Motor neuron (in vitro differentiated cells): ENCODE results near the gene KBTBD6. TPM values are rescaled to one million over a fixed set of nuclear protein-coding genes. Genes with fewer than 3 reads are reported as not detected.
"Not testable (repeated sequence)": the region's sequence is repeated elsewhere in the genome, so short reads cannot be mapped to it uniquely, and the experiment has no call there.

ENCODE experiments used
- ATAC-seq, 8 experiments: fragments of 200-7000 bp; cut with Tn5 transposase; replicated peaks in 6 of 8; 2 replicates each; pipeline ENCODE4 v1.8.0; 2021; ENCODE audit warnings: mild to moderate bottlenecking in 8 of 8, moderate library complexity in 8 of 8
- H3K27ac ChIP-seq, 2 donors: fragments of 250-450 bp; sonication (Bioruptor Pico); 2 replicates each; pipeline ENCODE4 v1.9.0; 2021; ENCODE audit warnings: antibody characterized with exemption in 2 of 2, mild to moderate bottlenecking in 2 of 2, moderate library complexity in 1 of 2
- H3K4me1 ChIP-seq, 2 donors: fragments of 250-450 bp; sonication (Bioruptor Pico); replicated peaks in 1 of 2; 2 replicates each; pipeline ENCODE4 v1.6.1; 2021; ENCODE audit warnings: antibody characterized with exemption in 2 of 2, mild to moderate bottlenecking in 2 of 2, moderate library complexity in 1 of 2
- H3K4me3 ChIP-seq, 5 donors: fragments of 250-450 bp; sonication (Bioruptor Pico); 2 replicates each; pipeline ENCODE4 v1.9.0; 2021; ENCODE audit warnings: antibody characterized with exemption in 5 of 5, mild to moderate bottlenecking in 5 of 5, moderate library complexity in 4 of 5
- WGBS, 10 experiments: fragments of 450-650 bp; shearing (Covaris generic); methylation state at CpG; one replicate each; pipeline ENCODE4 v1.0.0; 2022; 5-methylcytosine and 5-hydroxymethylcytosine counted together
- in situ Hi-C, 9 experiments: fragments of 400-800 bp; cut with MboI; loops; one replicate each; pipeline ENCODE4 v1.15.0; 2021; ENCODE audit warnings: low sequenced_read_pairs in 9 of 9, low pct_unique_long_range_greater_than_20kb in 2 of 9; ENCODE audit not compliant: unreplicated experiment in 9 of 9
- total RNA-seq, 8 experiments: library from RNA; unstranded; fragments of 300-600 nt; gene quantifications; 2 replicates each; pipeline versions ENCODE4 v1.2.3 to v1.2.4, GENCODE V29; 2022

Gene KBTBD6
- total RNA-seq, 8 experiments from 2014 or later = 15.0 to 50.2 (median 24.2) TPM

DNA sequence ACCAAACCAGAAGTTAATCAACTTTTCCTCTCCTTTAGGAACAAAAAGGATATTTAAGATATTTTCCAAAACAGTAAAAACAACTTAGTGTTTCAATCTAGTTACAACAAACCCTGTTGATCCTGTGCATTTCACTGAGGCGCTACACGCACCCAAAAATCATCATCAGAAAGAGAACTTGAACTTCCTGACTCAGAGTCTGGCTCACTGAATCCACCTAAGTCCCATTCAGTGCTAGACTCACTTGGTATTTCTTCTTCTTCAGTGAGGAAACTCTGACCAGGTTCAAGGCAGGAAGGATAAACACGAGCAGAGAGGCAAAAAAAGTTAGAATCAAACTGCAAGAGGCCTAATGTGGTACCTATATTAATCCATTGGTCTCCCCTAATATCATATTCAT, 2.2 kb downstream of the KBTBD6 start:
- 12 to 100% (median 80%) methylated on average over 1 to 3 of the region's 3 CpGs; no CpG with 5 or more reads in 1 of the 10 experiments for WGBS, 10 experiments
- Histone ChIP-seq H3K4me1 (peaks cover 33 to 42% of the 10 kb centered on the region in 2 donors), H3K4me3 (peak overlapping the region; percentile 6 to 77 (median 56)), H3K27ac (no peak overlapping the region)
- in situ Hi-C loops = no loop called here
- no peak for ATAC-seq

- H3K27ac ChIP-seq = no peak overlapping the region
- H3K4me1 ChIP-seq = peaks cover 27 to 36% of the 10 kb centered on the region in 2 donors
- in situ Hi-C loops = no loop called here
- 50 to 100% (median 89%) methylated on average over 1 to 3 of the region's 3 CpGs; no CpG with 5 or more reads in 1 of the 10 experiments for WGBS, 10 experiments
- ATAC-seq = no peak
- H3K4me3 ChIP-seq = no peak overlapping the region
These were observed 4.9 kb downstream of the KBTBD6 start for GRCh38 chr13:41127701-41128100.

- H3K4me1 ChIP-seq = peaks cover 0 to 3% of the 10 kb centered on the region in 2 donors
- in situ Hi-C loops = no loop called here
- H3K4me3 ChIP-seq = no peak overlapping the region
- WGBS, 10 experiments = 0 to 93% (median 83%) methylated on average over 1 to 2 of the region's 2 CpGs; no CpG with 5 or more reads in 1 of the 10 experiments
- no peak overlapping the region for H3K27ac ChIP-seq
- ATAC-seq = peak in 1 of 8 experiments; percentile 48
These were observed 9.8 kb downstream of the KBTBD6 start for GRCh38 chr13:41122838-41123237.

GRCh38 chr13:41117869-41118268, 14.7 kb downstream of the KBTBD6 start:
- in situ Hi-C loops = no loop called here
- ATAC-seq = no peak
- WGBS, 10 experiments = 79 to 100% (median 86%) methylated on average over 1 to 4 of the region's 4 CpGs; no CpG with 5 or more reads in 4 of the 10 experiments
- no peak overlapping the region for H3K27ac ChIP-seq
- no peaks in the 10 kb centered on the region for H3K4me1 ChIP-seq
- H3K4me3 ChIP-seq = no peak overlapping the region

- Histone ChIP-seq H3K4me3 (no peak overlapping the region), H3K27ac (no peak overlapping the region), H3K4me1 (no peaks in the 10 kb centered on the region)
- in situ Hi-C loops = no loop called here
- 0 to 100% (median 80%) methylated on average over 1 to 6 of the region's 7 CpGs; no CpG with 5 or more reads in 1 of the 10 experiments for WGBS, 10 experiments
- ATAC-seq = no peak
These were observed 21.1 kb downstream of the KBTBD6 start for GRCh38 chr13:41111454-41111853.

DNA sequence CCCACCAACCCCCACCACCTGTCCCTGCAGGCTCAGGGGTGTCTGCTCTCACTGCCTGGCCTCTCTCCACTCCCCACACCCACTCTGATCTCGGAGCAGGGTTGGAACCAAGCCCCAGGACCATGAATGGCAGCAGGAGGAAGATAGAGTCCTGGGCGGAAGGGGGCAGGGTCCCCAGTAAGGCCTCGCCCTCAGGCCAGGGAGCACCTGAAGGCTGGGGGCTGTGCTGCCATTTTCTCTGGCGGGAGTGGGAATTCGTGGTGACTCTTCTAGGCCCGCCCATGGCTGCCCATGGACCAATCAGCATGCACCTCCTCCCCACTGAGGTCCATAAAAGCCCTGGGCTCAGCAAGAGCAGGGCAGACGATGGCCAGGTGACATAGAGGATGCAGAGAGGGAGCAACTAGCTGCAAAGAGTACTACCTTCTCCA, 25.0 kb downstream of the KBTBD6 start:
- in situ Hi-C loops = no loop called here
- Histone ChIP-seq H3K27ac (no peak overlapping the region), H3K4me3 (no peak overlapping the region), H3K4me1 (no peaks in the 10 kb centered on the region)
- peak in 1 of 8 experiments; percentile 70 for ATAC-seq
- WGBS, 10 experiments = 14 to 80% (median 40%) methylated on average over 2 to 4 of the region's 7 CpGs; no CpG with 5 or more reads in 6 of the 10 experiments

DNA sequence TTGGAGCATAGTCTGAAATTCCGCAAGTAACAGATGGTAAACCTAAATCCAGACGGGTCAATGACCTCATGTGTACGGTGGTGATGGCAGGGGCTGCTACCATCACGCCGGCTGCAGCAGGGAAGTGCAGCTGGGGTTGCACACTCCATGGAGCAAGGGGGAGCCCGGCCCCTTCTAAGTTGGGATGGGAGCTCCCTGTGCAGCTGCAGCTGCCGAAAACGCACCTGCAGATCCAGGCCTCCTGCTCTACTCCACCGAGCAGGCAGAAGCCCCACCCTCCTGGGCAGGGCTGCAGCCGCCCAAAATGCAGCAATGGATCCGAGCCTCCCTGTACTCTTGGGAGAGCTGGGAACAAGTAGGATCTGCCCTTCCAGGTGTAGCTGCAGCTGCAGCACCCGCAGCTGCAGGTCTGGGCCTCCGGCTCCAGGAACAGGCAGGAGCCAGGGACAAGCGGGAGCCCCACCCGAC, 25.5 kb downstream of the KBTBD6 start:
- in situ Hi-C loops = no loop called here
- Histone ChIP-seq H3K4me1 (no peaks in the 10 kb centered on the region), H3K4me3 (no peak overlapping the region), H3K27ac (no peak overlapping the region)
- WGBS, 10 experiments = 80 to 100% (median 93%) methylated on average over 1 to 7 of the region's 15 CpGs; no CpG with 5 or more reads in 3 of the 10 experiments
- peak in 1 of 8 experiments; percentile 59 for ATAC-seq

DNA sequence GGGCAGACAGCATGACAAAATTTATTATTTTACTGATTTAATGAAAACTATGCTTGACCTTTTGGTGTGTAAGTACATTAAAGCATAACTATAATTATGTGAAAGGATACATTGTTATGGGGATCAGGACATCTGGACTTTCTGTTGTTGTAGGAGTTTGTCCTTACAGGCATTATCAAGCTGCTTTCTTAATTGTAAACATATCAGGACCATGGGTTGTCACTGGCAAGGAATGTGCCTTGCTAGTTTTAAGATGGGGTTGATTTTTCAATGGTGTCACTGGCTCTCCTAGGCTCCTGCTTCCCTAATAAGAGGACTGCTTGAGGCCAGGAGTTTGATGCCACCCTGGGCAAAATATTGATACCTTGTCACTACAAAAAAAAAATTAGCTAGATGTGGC, 32.6 kb downstream of the KBTBD6 start:
- ATAC-seq = no peak
- in situ Hi-C loops = loop anchor here in 1 of 9 experiments (25.0 kb wide), 1 partner anchor 112 kb away; no protein-coding TSS in a partner anchor

GRCh38 chr13:41098761-41099160, 33.8 kb downstream of the KBTBD6 start:
- ATAC-seq = no peak
- in situ Hi-C loops = loop anchor here in 1 of 9 experiments (25.0 kb wide), 1 partner anchor 114 kb away; no protein-coding TSS in a partner anchor
- H3K4me1 ChIP-seq = no peaks in the 10 kb centered on the region
- no peak overlapping the region for H3K27ac ChIP-seq
- WGBS, 10 experiments = 67 to 100% (median 100%) methylated on average over 1 of the region's 1 CpG; no CpG with 5 or more reads in 1 of the 10 experiments
- H3K4me3 ChIP-seq = no peak overlapping the region

More for the DNA sequence above, 32.6 kb downstream of the KBTBD6 start:
- Histone ChIP-seq H3K4me1 (no peaks in the 10 kb centered on the region), H3K4me3 (no peak overlapping the region), H3K27ac (no peak overlapping the region)

DNA sequence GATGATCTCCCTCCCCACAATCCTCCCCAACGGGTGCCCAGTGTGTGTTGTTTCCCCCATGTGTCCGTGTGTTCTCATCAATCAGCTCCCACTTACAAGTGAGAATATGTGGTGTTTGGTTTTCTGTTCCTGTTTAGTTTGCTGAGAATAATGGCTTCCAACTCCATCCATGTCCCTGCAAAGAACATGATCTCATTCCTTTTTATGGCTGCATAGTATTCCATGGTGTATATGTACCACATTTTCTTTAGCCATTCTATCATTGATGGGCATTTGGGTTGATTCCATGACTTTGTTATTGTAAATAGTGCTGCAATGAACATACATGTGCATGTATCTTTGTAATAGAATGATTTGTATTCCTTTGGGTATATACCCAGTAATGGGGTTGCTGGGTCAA, 36.9 kb downstream of the KBTBD6 start:
- in situ Hi-C loops = loop anchor here in 1 of 9 experiments (25.0 kb wide), 1 partner anchor 117 kb away; no protein-coding TSS in a partner anchor
- not testable (repeated sequence) for ATAC-seq

GRCh38 chr13:41085961-41086585, 46.5 kb downstream of the KBTBD6 start:
- in situ Hi-C loops = loop anchor here in 1 of 9 experiments (25.0 kb wide), 1 partner anchor 126 kb away; no protein-coding TSS in a partner anchor
- peak in 2 of 8 experiments; percentile 38 to 61 for ATAC-seq
- WGBS, 10 experiments = 20 to 100% (median 60%) methylated on average over 1 to 2 of the region's 2 CpGs; no CpG with 5 or more reads in 2 of the 10 experiments

More for the DNA sequence above, 36.9 kb downstream of the KBTBD6 start:
- not testable (repeated sequence) for H3K4me3 ChIP-seq, H3K27ac ChIP-seq, H3K4me1 ChIP-seq
- WGBS, 10 experiments = 89 to 100% (median 100%) methylated on average over 1 to 2 of the region's 2 CpGs; no CpG with 5 or more reads in 6 of the 10 experiments

DNA sequence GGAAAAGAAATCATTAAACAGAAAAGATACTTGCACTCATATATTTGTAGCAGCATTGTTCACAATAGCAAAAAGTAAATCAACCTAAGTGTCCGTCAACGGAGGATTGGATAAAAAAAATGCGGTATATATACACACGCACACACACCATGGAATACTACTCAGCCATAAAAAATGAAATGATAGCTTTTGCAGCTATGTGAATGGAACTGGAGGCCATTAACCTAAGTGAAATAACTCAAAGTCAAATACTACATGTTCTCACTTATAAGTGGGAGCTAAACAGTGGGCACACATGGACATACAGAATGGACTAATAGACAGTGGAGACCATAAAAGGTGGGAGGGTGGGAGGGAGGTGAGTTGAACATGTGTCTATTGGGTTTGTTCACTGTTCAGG, 52.9 kb downstream of the KBTBD6 start:
- WGBS, 10 experiments = 92 to 100% (median 98%) methylated on average over 1 to 4 of the region's 4 CpGs; no CpG with 5 or more reads in 1 of the 10 experiments
- in situ Hi-C loops = loop anchor here in 2 of 9 experiments (10.0 to 25.0 kb wide), 2 partner anchors 133 to 145 kb away; no protein-coding TSS in a partner anchor
- Histone ChIP-seq H3K27ac (no peak overlapping the region), H3K4me1 (no peaks in the 10 kb centered on the region), H3K4me3 (no peak overlapping the region)
- no peak for ATAC-seq

More at GRCh38 chr13:41085961-41086585, 46.5 kb downstream of the KBTBD6 start:
- Histone ChIP-seq H3K4me3 (no peak overlapping the region), H3K4me1 (no peaks in the 10 kb centered on the region), H3K27ac (no peak overlapping the region)
